G401.6 (cell line): Measurements from ENCODE around the gene DNM2.
"Not testable (repeated sequence)": the region's sequence is repeated elsewhere in the genome, so short reads cannot be mapped to it uniquely, and the experiment has no call there.

Experiments used
- FAIRE-seq: peaks from 2 replicates; lab custom pipeline; 2012; peaks lifted over from hg19 to GRCh38; lab: Jason Lieb, UNC

The DNM2 gene

DNA sequence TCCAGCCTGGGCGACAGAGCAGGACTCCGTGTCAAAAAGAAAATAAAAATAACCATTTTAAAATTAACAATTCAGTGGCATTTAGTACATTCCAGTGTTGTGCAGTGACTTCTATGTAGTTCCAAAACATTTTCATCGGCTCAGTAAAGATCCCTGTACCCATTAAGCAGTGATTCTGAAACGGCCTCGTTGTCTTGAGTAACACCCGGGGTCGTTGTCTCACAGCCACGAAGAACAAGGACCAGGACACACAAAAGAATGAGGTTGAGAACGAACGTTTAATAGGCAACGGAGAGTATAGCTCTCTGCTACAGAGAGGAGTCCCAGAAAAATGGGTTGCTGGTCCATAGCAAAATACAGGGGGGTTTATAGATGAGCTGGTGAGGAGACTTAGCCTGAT, 120.5 kb downstream of the DNM2 start:
- no peak for FAIRE-seq

DNA sequence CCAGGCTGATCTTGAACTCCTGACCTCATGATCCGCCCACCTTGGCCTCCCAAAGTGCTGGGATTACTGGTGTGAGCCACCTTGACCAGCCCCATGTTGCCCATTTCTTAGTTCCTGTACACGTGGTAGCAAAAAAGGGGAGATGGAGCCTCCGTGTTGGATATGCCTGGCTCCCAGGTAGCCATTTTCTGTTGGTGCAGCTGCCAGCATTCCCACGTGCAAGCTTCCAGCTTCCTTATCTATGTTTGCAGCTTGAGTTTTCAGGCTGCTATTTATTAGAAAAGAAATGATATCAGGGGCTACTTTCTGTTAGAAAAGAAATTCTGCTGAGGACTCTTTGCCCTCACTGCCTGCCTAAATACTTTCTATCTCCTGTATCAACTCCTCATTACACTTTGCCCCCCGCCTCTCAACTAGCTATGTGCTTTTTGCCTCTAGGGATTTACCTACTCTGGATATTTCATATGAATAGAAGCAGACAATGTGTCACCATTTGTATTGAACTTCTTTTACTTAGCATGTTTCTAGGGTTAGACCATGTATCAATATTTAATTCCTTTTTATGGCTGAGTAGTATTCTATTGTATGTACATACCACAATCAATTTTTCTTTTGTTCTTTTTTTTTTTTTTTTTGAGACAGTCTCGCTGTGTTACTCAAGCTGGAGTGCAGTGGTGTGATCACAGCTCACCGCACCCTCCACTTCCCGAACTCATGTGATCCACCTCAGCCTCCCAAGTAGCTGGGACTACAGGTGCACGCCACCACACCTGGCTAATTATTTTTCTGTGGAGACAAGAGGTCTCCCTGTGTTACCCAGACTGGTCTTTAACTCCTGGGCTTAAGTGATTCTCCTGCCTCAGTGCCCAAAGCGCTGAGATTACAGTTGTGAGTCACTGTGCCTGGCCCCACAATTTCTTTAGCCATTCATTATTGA, 121.5 kb downstream of the DNM2 start:
- FAIRE-seq: no peak

DNA sequence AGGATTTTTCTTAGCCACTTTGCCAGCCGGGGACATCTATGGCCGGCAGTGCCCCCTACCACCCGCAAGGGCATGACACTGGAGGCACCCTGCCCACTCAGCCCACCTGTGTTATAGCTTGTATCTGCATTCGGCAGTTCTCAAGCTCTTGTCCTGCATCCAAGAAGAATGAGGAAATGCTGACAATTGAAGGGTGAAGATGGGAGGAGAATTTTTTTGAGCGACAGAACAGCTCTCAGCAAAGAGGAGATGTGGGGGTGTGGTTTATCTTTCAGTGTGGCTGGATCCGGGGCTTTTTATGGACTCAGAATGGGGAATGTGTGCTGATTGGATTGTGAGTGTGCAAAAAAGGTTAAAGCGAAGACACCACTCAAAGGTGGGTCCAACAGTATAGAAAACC, 124.9 kb downstream of the DNM2 start:
- no peak for FAIRE-seq

DNA sequence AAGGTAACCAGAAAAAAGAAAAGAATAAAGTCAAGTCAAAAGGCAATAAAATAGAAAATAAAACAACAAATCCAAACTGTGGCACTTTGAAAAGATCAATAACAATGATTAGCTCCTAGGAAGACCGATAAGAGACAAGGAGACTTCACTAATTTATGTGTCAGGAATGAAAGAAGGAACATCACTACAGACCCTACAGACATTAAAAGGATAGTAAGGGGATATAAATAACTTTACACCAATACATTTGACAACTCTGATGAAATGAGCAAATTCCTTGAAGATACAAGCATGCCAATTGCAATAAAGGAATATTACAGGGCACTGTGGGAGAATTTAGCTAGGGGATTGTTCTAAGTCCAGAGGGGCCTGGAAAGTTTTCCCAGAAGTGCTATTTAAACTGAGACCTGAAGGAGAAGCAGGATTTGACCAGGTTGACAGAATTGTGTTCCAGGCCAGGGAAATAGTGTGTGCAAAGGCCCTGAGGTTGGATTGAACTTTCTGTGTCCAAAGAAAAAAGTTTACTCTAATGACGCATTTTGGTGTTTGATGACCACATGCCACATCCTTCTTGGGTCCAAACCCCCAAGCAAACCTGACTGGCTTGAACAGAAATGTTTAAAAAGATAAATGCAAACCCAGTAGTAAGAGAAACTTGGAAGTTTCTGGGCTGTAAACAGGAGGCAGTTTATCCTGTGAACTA, 128.8 kb downstream of the DNM2 start:
- no peak for FAIRE-seq

DNA sequence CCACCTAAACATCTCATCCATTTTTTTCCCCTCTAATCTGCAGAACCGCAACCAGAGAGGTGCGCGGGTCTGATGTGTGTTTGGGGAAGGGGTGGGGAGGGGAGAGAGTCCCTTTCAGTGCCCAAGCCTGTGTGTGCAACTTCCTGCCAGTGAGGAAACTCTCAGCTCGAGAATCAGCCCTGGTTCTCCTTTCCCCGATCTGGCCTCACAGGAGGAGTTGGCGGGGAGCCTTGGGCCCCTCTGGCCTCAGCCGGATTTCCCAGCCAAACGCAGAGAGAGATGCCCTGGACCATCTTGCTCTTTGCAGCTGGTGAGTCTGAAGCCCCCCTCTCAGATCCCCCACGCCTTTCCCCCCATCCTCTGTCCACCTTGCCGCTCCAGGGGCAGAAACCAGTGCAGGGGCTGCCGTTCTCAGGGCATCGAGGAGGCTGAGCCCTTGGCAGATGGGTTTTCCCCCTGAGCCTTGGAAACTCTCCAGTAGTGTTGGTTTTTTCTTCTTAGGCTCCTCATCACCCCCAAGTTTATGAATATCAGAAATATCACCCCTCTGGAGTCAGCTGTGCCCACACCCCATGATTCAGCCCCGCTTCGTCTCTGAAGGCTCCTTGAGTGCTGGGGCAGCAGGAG, 130.5 kb downstream of the DNM2 start, which contains the start of gene C19orf38:
TSS of gene C19orf38 (plus strand) at position 186 of the 627 bp plus-strand sequence. CDS start at position 280, 94 bp downstream.
- FAIRE-seq: no peak

DNA sequence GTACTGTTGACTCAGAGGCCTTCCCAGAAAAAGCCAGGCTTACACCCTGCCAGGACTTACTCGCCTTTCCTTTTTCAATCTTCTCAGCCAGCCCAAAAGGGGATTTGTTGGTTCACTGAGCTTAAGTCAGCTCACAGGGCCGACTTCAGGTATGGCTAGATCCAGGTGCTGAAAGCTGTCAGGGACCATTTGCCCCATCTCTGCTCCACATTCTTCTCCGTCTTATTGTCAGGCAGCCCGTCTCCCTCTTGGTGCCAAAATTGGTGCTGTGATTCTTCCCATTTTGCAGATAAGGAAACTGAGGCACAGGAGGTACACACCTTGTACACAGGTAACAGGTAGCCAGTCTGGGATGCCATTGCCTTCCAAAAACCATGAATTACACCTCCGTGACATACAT, 132.8 kb downstream of the DNM2 start:
- no peak for FAIRE-seq

DNA sequence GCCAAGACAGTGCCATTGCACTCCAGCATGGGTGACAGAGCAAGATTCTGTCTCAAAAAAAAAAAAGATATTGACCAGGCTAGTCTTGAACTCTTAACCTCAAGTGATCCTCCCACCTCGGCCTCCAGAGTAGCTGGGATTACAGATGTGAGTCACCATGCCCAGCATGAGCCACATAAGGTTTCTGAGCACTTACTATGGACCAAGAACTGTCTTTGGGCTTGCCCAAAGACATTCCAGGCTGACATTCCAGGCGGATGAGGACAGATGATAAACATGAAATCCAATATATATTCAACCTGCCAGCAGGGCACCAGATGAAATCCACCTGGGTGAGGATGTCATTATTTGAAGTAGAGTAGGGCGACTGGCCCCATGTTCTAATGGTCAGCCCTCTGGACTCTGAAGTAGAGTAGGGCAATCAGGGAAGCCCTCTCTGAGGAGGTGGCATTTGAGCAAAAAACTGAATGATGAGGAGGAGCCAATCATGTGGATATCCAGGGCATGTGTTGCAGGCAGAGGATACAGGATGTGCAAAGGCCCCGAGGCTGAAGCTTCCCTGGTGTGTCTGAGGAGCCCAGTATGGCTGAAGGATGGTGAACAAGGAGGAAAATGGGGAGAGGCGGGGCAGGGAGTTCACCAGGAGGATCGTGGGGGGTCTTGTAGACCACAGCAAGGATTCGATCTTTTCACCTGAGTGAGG, 134.4 kb downstream of the DNM2 start:
- FAIRE-seq: no peak

DNA sequence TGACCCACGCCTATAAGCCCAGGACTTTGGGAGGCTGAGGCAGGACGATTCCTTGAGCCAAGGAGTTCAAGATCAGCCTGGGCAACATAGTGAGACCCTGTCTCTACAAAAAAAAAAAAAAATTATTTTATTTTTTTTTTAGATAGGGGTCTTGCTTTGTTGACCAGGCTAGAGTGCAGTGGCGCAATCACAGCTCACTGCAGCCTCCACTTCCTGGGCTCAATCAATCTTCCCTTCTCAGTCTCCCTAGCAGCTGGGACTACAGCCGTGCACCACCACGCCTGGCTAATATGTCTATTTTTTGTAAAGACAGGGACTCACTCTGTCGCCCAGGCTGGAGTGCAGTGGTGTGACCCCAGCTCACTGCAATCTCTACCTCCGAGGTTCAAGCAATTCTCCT, 135.1 kb downstream of the DNM2 start:
- no peak for FAIRE-seq

DNA sequence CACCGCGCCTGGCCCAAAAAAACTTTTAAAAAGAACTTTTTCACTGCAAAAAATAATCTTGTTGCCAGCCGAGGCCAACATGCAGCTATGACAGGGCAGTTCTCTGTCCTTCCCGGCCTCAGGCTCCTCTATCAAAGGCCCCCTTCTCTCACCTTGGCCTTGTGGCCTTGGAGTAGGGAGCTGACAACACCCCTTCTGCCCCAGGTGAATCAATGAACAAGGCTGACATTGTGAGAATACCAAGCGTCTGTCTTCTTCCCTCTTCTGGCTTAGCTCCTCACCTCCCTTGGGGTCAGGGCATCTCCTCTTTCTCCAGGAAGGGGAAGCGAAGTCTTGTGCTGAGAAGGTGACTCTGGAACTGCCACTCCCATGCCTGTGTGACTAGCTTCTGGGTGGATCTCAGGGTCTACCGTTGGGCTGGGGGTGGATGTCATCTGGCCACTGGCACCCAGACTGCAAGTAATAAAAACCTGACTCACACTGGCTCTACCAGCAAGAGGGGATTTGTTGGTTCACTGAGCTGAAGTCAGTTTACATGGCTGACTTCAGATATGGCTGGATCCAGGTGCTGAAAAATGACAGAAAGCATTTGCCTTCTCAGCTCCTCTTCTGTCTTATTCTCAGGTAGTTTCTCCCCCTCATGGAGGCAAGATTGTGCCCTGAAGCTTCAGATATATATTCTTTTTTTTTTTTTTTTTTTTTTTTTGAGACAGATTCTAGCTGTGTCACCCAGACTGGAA, 136.6 kb downstream of the DNM2 start:
- FAIRE-seq: no peak

DNA sequence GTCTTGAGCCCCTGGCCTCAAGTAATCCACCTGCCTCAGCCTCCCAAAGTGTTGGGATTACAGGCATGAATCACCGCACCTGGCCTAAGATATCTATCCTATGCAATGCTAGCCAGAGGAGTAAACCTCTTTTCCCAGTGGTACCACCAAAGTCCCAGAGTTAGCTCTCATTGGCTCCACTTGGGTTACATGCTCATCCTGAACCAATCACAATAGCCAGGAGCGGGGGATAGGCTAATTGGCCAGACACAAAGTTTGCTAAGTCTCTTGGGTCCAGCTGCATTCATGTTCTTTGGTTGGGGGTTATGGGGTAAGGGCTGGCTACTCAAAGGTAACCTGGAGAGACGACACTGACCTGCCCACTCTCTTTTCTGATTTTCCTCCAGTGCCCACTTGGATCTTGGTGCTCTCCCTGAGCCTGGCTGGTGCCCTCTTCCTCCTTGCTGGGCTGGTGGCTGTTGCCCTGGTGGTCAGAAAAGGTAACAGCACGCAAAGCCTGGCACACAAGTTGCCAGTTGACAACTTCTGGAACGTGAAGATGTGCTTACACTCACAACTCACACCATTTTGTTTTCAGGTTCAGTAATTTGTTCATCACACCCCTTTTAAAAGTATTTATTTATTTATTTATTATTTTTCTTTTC, 138.1 kb downstream of the DNM2 start:
- no peak for FAIRE-seq

DNA sequence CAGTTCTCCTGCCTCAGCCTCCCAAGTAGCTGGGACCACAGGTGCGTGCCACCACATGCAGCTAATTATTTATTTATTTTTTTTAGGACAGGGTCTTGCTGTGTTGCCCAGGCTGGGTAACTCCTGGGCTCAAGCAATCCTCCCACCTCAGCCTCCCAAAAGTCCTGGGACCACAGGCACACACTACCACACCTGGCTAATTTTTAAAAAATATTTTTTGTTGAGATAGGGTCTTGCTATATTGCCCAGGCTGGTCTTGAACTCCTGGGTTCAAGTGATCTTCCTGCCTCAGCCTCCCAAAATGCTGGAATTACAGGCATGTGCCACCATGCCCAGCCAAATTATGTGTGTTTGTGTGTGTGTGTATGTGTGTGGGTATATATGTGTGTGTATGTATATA, 139.0 kb downstream of the DNM2 start:
- FAIRE-seq: not testable (repeated sequence)

DNA sequence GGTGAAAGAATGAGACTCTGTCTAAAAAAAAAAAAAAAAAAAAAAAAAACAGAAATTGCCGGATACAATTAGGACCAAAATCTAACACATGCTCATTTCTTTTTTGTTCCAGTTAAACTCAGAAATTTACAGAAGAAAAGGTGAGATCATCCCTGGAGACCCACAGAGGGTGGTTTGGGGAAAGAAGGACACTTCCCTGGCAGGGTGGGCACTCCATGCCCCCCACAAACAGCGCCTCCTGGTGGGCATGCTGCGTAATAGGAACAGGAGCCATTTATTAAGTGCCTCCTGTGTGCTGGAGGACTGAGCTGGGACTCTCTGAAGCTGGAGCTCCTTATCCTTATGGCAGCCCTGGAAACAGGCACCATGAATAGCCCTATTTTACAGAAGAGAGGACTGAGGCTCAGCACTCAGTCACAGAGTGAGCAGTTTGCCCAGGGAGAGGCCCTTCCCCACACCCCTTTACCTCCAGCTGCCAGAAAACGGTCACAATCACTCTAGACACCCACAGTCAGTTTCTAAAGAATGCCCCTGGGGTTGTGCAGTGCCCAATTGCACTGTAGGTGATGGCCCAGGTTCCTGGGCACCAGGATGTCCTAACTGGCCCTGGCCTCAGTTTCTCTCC, 140.4 kb downstream of the DNM2 start:
- no peak for FAIRE-seq

DNA sequence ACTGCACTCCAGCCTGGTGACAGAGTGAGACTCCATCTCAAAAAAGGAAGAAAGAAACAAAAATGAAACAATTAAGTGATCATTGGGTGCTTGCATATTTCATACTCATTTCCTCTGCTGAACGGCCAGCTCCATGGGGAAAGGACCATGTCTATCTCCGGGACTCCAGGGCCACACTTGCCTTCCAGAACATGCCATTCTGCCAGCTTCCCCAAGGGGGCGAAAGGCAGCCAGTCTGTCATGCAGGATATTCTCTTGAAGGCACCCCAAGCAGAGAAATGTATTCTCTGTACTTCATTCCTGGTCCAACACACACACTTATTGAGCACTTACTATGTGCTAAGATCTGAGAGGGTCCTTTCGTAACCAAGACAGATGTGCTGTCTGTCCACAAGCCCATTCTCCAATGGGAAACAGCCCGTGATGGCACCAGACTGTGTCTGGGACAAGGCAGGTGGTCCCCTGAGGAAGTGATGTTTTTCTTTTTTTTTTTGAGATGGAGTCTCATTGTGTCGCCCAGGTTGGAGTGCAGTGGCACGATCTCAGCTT, 143.3 kb downstream of the DNM2 start:
- no peak for FAIRE-seq

DNA sequence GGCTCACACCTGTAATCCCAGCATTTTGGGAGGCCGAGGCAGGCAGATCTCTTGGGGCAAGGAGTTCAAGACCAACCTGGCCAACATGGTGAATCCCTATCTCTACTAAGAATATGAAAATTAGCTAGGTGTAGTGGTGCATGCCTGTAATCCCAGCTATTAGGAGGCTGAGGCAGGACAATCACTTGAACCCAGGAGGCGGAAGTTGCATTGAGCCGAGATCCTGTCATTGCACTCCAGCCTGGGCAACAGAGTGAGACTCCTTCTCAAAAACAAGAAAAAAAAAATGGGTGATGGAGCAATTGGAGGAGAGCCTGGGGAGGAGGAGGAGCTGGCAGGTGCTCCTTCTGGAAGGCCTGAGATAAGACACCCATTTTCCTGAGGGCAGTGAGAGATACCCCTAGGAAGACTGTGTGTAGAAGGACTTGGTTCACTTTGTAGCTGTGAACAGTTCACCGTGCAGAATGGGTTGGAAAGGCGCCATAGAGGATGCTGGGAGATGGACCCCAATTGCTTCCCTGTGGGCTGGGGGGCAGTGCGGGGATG, 144.8 kb downstream of the DNM2 start:
- FAIRE-seq: no peak

DNA sequence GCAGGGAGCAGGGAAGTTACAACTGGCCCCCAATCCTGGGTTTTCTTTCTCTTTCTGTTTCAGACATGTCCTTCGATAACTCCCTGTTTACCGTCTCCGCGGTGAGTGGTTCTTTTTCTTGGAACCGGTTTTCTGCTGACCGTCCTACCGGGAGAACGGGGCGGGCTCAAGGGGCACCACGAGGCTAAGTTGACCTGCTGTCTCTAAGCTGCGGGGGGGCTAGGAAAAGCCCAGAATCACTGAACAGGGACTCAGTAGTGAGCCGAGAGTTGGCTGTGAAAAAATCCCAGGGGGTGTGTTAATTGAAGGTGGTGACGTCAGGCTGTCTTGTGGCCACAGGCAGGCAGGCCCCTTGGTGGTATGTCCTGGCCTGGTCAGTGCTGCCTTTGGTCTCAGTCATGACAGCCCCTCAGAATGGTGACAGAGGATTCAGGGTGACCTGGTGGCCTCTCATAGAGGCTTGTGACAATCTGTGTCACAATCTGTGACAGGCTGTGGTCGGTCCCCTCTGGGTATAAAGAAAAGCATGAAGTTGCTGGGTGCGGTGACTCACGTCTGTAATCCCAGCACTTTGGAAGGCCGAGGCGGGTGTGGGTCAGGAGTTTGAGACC, 145.3 kb downstream of the DNM2 start:
- no peak for FAIRE-seq

DNA sequence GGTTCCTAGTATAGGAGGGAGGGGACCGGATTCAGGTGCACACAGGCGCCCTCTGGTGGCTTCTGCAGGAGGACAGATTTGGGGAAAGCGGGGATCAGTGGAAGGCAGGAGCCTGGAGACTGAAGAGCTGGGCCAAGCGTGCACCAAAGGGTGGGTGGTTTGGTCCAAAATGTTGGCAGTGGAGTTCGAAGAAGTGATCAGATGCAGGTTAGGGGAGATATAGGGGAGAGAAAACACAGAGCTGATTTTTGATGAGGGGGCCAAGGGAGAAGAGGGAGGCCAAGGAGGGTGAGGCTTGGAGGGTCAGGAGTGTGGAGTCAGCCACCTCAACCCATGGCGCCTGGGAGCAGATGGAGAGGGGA, 146.6 kb downstream of the DNM2 start:
- FAIRE-seq: no peak

DNA sequence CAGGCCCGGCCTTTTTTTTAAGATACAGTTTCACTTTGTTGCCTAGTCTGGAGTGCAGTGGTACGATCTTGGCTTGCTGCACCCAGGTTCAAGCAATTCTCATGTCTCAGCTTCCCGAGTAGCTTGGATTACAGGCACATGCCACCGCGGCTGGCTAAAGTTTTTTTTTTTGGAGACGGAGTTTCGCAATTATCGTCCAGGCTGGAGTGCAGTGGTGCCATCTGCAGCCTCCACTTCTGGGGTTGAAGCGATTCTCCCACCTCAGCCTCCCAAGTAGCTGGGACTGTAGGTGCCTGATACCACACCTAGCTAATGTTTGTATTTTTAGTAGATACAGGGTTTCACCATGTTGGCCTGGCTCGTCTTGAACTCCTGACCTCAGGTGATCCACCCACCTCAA, 148.6 kb downstream of the DNM2 start:
- FAIRE-seq: no peak

DNA sequence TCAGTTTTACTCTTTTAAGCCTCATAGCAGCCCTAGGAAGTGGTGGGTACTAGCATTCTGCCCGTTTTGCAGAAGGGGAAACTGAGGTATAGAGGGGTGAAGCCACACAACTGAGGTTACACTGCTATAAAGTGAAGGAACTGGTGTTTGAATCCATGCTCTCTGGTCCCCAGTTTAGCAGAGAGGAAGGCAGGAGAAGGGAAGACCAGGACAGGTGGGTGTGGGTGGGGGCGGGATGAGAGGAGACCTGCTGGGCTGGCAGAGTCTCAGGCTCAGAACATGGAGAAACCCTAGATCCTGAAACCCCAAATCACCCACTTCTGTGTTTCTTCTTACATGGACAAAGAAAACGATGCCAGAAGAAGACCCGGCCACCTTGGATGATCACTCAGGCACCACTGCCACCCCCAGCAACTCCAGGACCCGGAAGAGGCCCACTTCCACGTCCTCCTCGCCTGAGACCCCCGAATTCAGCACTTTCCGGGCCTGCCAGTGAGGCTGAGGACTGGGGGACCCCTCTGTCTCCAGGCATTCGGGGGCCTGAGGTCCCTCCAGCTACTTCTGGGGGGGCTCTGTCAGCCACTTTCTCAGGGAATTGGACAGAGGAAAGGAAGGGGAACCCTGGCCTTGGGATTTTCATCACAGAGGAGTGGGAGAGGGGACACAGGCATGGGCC, 151.1 kb downstream of the DNM2 start:
- no peak for FAIRE-seq

DNA sequence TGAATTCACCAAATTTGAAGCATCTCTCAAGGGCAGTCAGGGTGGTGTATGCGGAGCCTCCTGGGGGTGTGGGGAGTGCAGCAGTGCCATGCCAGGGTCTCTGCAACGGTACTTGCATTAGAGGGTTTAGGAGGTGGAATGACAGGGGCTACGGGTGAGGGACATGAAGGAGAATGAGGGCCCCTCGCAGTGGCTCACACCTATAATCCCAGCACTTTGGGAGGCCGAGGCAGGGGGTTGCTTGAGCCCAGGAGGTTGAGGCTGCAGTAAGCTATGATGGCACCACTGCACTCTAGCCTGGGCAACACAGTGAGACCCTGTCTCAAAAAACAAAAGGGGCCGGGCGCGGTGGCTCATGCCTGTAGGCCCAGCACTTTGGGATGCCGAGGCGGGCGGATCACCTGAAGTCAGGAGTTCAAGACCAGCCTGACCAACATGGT, 152.0 kb downstream of the DNM2 start:
- FAIRE-seq: not testable (repeated sequence)
